Activated effector memory CD4-positive, alpha-beta T cell treated with Interleukin-2 at 50 U/mL for 16 hours (primary cell): ENCODE measurements around the gene IFI44L.
A peak's percentile ranks its signal among the peaks of the same experiment; 100 is the strongest.

Experiments used
- DNase-seq: peaks from one replicate; pipeline ENCODE4 v3.0.0-alpha.2; 2020

Gene IFI44L

GRCh38 chr1:78619803-78620579 is at the start of gene IFI44L:
Gene IFI44L (plus strand): TSS chr1:78620448. CDS start chr1:78627916, 7,468 bp downstream.
- DNase-seq, result peak; percentile 37

- DNase-seq, result no peak
Measured at GRCh38 chr1:78570539-78570938, 49.7 kb upstream of the IFI44L start.

- DNase-seq, result no peak
Measured at GRCh38 chr1:78577257-78578100, 42.8 kb upstream of the IFI44L start.

- DNase-seq, result no peak
Measured at GRCh38 chr1:78586572-78586971, 33.7 kb upstream of the IFI44L start.

GRCh38 chr1:78587211-78587610 is 33.0 kb upstream of the IFI44L start:
- DNase-seq, result no peak

- DNase-seq, result no peak
Measured at GRCh38 chr1:78591971-78592370, 28.3 kb upstream of the IFI44L start.

- DNase-seq, result no peak
Measured at GRCh38 chr1:78599294-78599693, 21.0 kb upstream of the IFI44L start.

- DNase-seq, result no peak
Measured at GRCh38 chr1:78601068-78601467, 19.2 kb upstream of the IFI44L start.

- DNase-seq, result no peak
Measured at GRCh38 chr1:78603206-78603605, 17.0 kb upstream of the IFI44L start.

GRCh38 chr1:78604643-78605042 is 15.6 kb upstream of the IFI44L start:
- DNase-seq, result no peak

GRCh38 chr1:78606274-78606673 is 14.0 kb upstream of the IFI44L start:
- no peak for DNase-seq

- no peak for DNase-seq
Measured at GRCh38 chr1:78607334-78607927, 12.8 kb upstream of the IFI44L start.

- no peak for DNase-seq
Measured at GRCh38 chr1:78607944-78608343, 12.3 kb upstream of the IFI44L start.

- DNase-seq, result no peak
Measured at GRCh38 chr1:78617615-78618026, 2.6 kb upstream of the IFI44L start.

- no peak for DNase-seq
Measured at GRCh38 chr1:78619032-78619431, 1.2 kb upstream of the IFI44L start.

GRCh38 chr1:78619446-78619802 is 824 bp upstream of the IFI44L start:
- no peak for DNase-seq

- DNase-seq, result no peak
Measured at GRCh38 chr1:78620666-78621065, 418 bp downstream of the IFI44L start.

GRCh38 chr1:78622548-78622947 is 2.3 kb downstream of the IFI44L start:
- DNase-seq, result no peak

- no peak for DNase-seq
Measured at GRCh38 chr1:78624035-78624434, 3.8 kb downstream of the IFI44L start.

GRCh38 chr1:78627321-78627720 is 7.1 kb downstream of the IFI44L start:
- DNase-seq, result no peak

GRCh38 chr1:78630600-78630999 is 10.4 kb downstream of the IFI44L start:
- no peak for DNase-seq

- no peak for DNase-seq
Measured at GRCh38 chr1:78633209-78633608, 13.0 kb downstream of the IFI44L start.

GRCh38 chr1:78640462-78640861 is 20.2 kb downstream of the IFI44L start:
- no peak for DNase-seq

GRCh38 chr1:78641558-78641957 is 21.3 kb downstream of the IFI44L start:
- DNase-seq, result no peak
